Measurements from ENCODE around the gene DLGAP1.

- no peak for TF ChIP-seq SP1 (IDR thresholded peaks at IDR 0.05; ENCODE audit: low read depth)
- TF ChIP-seq EZH2 (IDR thresholded peaks at IDR 0.05), result no peak
- TF ChIP-seq CTCF (IDR thresholded peaks at IDR 0.05 in 2 of 3, conservative IDR thresholded peaks at IDR 0.05 in 1 of 3; ENCODE audit: borderline replicate concordance in 1 of 3, insufficient read depth in 1 of 3, low read depth in 2 of 3, low read length in 2 of 3), result no peak
- TF ChIP-seq EZH2phosphoT487 (IDR thresholded peaks at IDR 0.05; ENCODE audit: borderline replicate concordance), result no peak
- TF ChIP-seq, protein P1, sequence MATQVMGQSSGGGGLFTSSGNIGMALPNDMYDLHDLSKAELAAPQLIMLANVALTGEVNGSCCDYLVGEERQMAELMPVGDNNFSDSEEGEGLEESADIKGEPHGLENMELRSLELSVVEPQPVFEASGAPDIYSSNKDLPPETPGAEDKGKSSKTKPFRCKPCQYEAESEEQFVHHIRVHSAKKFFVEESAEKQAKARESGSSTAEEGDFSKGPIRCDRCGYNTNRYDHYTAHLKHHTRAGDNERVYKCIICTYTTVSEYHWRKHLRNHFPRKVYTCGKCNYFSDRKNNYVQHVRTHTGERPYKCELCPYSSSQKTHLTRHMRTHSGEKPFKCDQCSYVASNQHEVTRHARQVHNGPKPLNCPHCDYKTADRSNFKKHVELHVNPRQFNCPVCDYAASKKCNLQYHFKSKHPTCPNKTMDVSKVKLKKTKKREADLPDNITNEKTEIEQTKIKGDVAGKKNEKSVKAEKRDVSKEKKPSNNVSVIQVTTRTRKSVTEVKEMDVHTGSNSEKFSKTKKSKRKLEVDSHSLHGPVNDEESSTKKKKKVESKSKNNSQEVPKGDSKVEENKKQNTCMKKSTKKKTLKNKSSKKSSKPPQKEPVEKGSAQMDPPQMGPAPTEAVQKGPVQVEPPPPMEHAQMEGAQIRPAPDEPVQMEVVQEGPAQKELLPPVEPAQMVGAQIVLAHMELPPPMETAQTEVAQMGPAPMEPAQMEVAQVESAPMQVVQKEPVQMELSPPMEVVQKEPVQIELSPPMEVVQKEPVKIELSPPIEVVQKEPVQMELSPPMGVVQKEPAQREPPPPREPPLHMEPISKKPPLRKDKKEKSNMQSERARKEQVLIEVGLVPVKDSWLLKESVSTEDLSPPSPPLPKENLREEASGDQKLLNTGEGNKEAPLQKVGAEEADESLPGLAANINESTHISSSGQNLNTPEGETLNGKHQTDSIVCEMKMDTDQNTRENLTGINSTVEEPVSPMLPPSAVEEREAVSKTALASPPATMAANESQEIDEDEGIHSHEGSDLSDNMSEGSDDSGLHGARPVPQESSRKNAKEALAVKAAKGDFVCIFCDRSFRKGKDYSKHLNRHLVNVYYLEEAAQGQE (IDR thresholded peaks at IDR 0.05; ENCODE audit: low read depth), result no peak
- no peak for TF ChIP-seq YY1 (IDR thresholded peaks at IDR 0.05; ENCODE audit: extremely low read depth, insufficient replicate concordance, low read depth, low read length)
- TF ChIP-seq EGR1 (IDR thresholded peaks at IDR 0.05; ENCODE audit: low read depth), result no peak
Measured at GRCh38 chr18:4309227-4309626, 145.9 kb downstream of the DLGAP1 start.

Data from HCT116 (cell line).